ENCODE results near the gene MARS1. TPM values are rescaled to one million over a fixed set of nuclear protein-coding genes. Genes with fewer than 3 reads are reported as not detected.

Gene MARS1
- total RNA-seq, 1 donor from 2014 or later = 73.1 TPM

DNA sequence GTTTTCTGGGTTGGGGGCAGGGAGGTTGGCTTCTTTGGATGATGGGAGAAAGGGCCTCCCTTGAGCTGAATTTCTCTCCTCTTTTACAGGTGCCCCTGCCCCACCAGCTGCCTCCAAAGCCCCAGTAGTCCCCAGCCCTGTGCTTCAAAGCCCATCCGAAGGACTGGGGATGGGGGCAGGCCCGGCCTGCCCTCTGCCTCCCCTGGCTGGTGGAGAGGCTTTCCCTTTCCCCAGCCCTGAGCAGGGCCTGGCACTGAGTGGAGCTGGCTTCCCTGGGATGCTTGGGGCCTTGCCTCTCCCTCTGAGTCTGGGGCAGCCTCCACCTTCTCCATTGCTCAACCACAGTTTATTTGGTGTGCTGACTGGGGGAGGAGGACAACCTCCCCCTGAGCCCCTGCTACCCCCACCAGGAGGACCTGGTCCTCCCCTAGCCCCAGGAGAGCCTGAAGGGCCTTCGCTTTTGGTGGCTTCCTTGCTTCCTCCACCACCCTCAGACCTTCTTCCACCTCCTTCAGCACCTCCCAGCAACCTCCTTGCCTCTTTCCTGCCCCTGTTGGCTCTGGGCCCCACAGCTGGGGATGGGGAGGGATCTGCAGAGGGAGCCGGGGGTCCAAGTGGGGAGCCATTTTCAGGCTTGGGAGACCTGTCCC is 38.7 kb downstream of the MARS1 start:
- TF ChIP-seq, protein P1, sequence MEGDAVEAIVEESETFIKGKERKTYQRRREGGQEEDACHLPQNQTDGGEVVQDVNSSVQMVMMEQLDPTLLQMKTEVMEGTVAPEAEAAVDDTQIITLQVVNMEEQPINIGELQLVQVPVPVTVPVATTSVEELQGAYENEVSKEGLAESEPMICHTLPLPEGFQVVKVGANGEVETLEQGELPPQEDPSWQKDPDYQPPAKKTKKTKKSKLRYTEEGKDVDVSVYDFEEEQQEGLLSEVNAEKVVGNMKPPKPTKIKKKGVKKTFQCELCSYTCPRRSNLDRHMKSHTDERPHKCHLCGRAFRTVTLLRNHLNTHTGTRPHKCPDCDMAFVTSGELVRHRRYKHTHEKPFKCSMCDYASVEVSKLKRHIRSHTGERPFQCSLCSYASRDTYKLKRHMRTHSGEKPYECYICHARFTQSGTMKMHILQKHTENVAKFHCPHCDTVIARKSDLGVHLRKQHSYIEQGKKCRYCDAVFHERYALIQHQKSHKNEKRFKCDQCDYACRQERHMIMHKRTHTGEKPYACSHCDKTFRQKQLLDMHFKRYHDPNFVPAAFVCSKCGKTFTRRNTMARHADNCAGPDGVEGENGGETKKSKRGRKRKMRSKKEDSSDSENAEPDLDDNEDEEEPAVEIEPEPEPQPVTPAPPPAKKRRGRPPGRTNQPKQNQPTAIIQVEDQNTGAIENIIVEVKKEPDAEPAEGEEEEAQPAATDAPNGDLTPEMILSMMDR (IDR thresholded peaks at IDR 0.05; ENCODE audit: borderline replicate concordance) = no peak
- no peak for DNase-seq
- Histone ChIP-seq H3K27ac (replicated peaks) (peak overlapping the region; percentile 19), H3K9me3 (replicated peaks) (no peaks in the 10 kb centered on the region), H3K27me3 (ENCODE audit: low read depth) (no peaks in the 10 kb centered on the region), H3K4me1 (peaks cover 37% of the 10 kb centered on the region), H3K4me3 (no peak overlapping the region), H3K36me3 (peaks cover 73% of the 10 kb centered on the region)
- intact Hi-C loops (cut with micrococcal nuclease) = no loop called here

DNA sequence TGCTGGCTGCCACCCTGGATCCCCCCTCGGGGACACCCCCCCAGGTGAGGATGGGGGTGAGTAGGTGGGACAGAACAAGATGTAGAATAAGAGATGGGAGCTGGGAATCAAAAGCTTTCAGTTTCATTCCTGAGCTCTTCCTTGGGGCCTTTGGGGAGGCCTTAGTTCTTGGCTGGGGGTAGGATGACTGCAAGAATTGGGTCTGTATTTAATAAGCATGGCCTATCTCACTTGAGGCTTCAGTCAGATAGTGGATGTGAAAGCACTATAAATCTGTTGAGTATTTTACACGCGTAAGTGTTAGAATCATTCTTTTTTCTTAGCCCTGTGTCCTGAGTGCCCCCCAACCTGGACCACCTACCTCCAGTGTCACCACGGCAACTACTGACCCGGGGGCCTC is 39.3 kb downstream of the MARS1 start:
- H3K27me3 ChIP-seq (ENCODE audit: low read depth) = no peaks in the 10 kb centered on the region
- TF ChIP-seq, protein P1 (IDR thresholded peaks at IDR 0.05; ENCODE audit: borderline replicate concordance) = no peak
- no peak for DNase-seq
- H3K4me3 ChIP-seq = no peak overlapping the region
- peaks cover 31% of the 10 kb centered on the region for H3K4me1 ChIP-seq
- H3K9me3 ChIP-seq (replicated peaks) = no peaks in the 10 kb centered on the region
- H3K27ac ChIP-seq (replicated peaks) = no peak overlapping the region
- intact Hi-C loops (cut with micrococcal nuclease) = no loop called here
- peaks cover 79% of the 10 kb centered on the region for H3K36me3 ChIP-seq

DNA sequence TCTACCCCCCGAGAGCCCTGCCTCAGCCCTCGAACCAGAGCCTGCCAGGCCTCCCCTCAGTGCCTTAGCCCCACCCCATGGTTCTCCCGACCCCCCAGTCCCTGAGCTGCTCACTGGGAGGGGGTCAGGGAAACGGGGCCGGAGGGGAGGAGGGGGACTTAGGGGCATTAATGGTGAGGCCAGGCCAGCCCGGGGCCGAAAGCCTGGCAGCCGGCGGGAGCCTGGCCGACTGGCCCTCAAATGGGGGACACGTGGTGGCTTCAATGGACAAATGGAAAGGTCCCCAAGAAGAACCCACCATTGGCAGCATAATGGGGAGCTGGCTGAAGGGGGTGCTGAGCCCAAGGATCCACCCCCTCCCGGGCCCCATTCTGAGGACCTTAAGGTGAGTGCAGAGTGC is 40.3 kb downstream of the MARS1 start:
- TF ChIP-seq, protein P1 (IDR thresholded peaks at IDR 0.05; ENCODE audit: borderline replicate concordance) = no peak
- intact Hi-C loops (cut with micrococcal nuclease) = no loop called here
- Histone ChIP-seq H3K4me1 (peaks cover 28% of the 10 kb centered on the region), H3K36me3 (peaks cover 89% of the 10 kb centered on the region), H3K9me3 (replicated peaks) (no peaks in the 10 kb centered on the region), H3K4me3 (no peak overlapping the region), H3K27me3 (ENCODE audit: low read depth) (no peaks in the 10 kb centered on the region), H3K27ac (replicated peaks) (no peak overlapping the region)
- no peak for DNase-seq

DNA sequence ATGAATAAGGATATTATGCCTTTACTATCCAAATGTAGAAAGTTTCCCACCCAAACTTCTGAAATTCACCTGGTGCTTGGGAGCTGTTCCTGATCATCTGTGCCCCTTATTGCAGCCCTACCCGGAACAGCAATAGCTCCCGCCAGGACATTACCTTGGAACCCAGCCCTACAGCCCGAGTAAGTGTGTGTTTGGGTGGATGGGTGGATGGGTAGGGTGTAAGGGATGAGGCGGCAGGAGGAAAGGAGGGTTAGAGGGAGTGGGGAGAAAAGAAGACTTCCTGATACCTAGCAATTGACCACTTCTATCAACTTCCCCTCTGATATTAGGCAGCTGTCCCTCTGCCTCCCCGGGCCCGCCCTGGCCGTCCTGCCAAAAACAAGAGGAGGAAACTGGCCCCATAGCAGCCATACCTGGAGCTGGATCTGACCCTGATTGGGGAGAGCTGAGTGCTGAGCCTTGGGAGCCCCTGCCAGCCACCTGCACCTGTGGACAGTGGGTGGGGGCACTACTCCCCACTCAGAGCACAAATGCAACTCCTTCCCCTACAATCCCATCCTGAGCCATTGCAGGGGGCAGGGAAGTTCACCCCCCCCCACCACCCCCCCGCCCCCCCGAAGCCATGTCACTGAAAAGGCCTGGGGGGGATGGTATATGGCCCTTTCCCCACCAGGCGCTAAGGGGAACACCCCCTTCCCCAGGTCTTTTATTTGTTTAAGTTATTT is 41.1 kb downstream of the MARS1 start:
- intact Hi-C loops (cut with micrococcal nuclease) = no loop called here
- peaks cover 97% of the 10 kb centered on the region for H3K36me3 ChIP-seq
- H3K4me1 ChIP-seq = peaks cover 20% of the 10 kb centered on the region
- no peak overlapping the region for H3K4me3 ChIP-seq
- DNase-seq = no peak
- no peak overlapping the region for H3K27ac ChIP-seq (replicated peaks)
- H3K27me3 ChIP-seq (ENCODE audit: low read depth) = no peaks in the 10 kb centered on the region
- TF ChIP-seq, protein P1 (IDR thresholded peaks at IDR 0.05; ENCODE audit: borderline replicate concordance) = no peak
- H3K9me3 ChIP-seq (replicated peaks) = no peaks in the 10 kb centered on the region

DNA sequence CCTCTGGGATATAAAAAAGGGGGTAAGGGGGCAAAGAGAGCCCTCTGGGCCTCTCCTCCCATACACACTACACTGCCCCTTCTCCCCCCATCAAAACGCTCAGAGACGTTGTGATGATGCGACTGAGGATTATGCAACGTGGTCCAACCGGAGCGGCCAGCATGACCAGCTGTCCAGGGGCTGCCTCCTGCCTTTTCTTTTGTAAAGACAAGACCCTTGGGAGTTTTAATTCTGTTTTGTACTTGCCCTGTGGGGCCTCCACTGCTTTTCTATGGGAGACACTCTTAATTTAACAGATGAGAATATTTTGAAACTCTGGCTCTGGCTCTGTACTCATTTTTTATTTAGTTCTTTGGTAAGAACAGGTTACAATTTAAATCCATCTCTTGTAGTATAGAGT is 42.0 kb downstream of the MARS1 start:
- Histone ChIP-seq H3K9me3 (replicated peaks) (no peaks in the 10 kb centered on the region), H3K4me1 (peaks cover 12% of the 10 kb centered on the region), H3K27me3 (ENCODE audit: low read depth) (no peaks in the 10 kb centered on the region), H3K4me3 (no peak overlapping the region), H3K36me3 (peaks cover 98% of the 10 kb centered on the region), H3K27ac (replicated peaks) (peak overlapping the region; percentile 18)
- intact Hi-C loops (cut with micrococcal nuclease) = no loop called here
- DNase-seq = no peak
- TF ChIP-seq, protein P1 (IDR thresholded peaks at IDR 0.05; ENCODE audit: borderline replicate concordance) = no peak

Measured in left ventricle myocardium inferior (tissue), 1 donor.